Thymus (tissue), 11 donors: Measurements from ENCODE around the gene TAAR2. TPM values are rescaled to one million over a fixed set of nuclear protein-coding genes. Genes with fewer than 3 reads are reported as not detected.
"Not testable (repeated sequence)": the region's sequence is repeated elsewhere in the genome, so short reads cannot be mapped to it uniquely, and the experiment has no call there.

Experiments used
- DNase-seq, 9 donors: peaks; one replicate each; pipeline ENCODE4 v3.0.0-alpha.2; 2013; ENCODE audit warnings: low spot score in 9 of 9, low read depth in 6 of 9, missing footprints in 1 of 9
- H3K27ac ChIP-seq, 2 donors: one replicate each; pipeline ENCODE4 v1.5.1; 2013; ENCODE audit warnings: control low read depth in 1 of 2, low read depth in 1 of 2, low read length in 1 of 2, mild to moderate bottlenecking in 1 of 2, moderate library complexity in 1 of 2
- H3K27me3 ChIP-seq, 2 donors: one replicate each; pipeline ENCODE4 v1.5.1; 2013; ENCODE audit warnings: low read length in 1 of 2; ENCODE audit not compliant: control insufficient read depth in 2 of 2, insufficient read depth in 1 of 2
- H3K36me3 ChIP-seq, 2 donors: one replicate each; pipeline ENCODE4 v1.5.1; 2013; ENCODE audit warnings: low read length in 1 of 2, mild to moderate bottlenecking in 1 of 2, moderate library complexity in 1 of 2; ENCODE audit not compliant: control insufficient read depth in 2 of 2, insufficient read depth in 2 of 2
- H3K4me1 ChIP-seq, 2 donors: one replicate each; pipeline ENCODE4 v1.5.1; 2013; ENCODE audit warnings: low read length in 2 of 2; ENCODE audit not compliant: control insufficient read depth in 2 of 2, insufficient read depth in 2 of 2
- H3K4me3 ChIP-seq, 2 donors: one replicate each; pipeline ENCODE4 v1.5.1; 2013; ENCODE audit warnings: low read length in 2 of 2, control low read depth in 1 of 2, mild to moderate bottlenecking in 1 of 2
- H3K9me3 ChIP-seq, 2 donors: one replicate each; pipeline ENCODE4 v1.5.1; 2013; ENCODE audit warnings: low read length in 1 of 2, mild to moderate bottlenecking in 1 of 2; ENCODE audit not compliant: control insufficient read depth in 2 of 2, insufficient read depth in 1 of 2
- WGBS: extraction: QIAGEN DNeasy Blood & Tissue Kit; methylation state at CpG from one replicate; pipeline ENCODE4 v1.1.7; 2013; 5-methylcytosine and 5-hydroxymethylcytosine counted together
- polyA plus RNA-seq: library from polyadenylated mRNA; stranded (reverse); fragments of 200-250 nt; gene quantifications from one replicate; pipeline ENCODE4 v1.2.3, GENCODE V29; 2013
- total RNA-seq: library from RNA; stranded (reverse); fragments of 120-200 nt; gene quantifications from one replicate; pipeline ENCODE4 v1.2.4, GENCODE V29; 2013
- donor health status: healthy.

Gene TAAR2
- total and polyA plus RNA-seq, 2 donors, result not detected

GRCh38 chr6:132651062-132651461 lies 27.0 kb upstream of the TAAR2 start:
- Histone ChIP-seq H3K4me3 (no peak overlapping the region), H3K9me3 (no peaks in the 10 kb centered on the region), H3K4me1 (no peaks in the 10 kb centered on the region), H3K27ac (no peak overlapping the region), H3K27me3 (no peaks in the 10 kb centered on the region), H3K36me3 (no peaks in the 10 kb centered on the region)
- 95% methylated on average over 3 of the region's 3 CpGs for WGBS
- DNase-seq, result peak in 1 of 9 donors; percentile 7

DNA sequence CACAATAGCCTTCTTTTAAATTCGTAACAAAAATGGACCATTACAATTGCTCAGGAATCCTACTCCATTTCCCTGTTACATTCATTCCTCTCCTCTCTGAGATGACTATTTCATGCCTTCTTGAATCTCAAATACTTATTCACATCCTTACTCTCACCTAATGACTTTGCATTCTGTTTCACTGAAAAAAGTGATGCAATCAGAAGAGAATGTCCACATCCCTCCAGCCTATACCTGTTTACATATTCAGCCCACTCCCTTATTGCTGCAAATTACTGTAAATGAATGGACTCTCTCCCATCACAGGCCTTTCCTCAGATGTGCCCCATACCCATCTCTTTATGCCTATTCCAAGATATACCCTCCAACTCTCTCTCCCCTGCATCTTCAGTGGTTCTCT lies 26.4 kb upstream of the TAAR2 start:
- Histone ChIP-seq H3K27me3 (no peaks in the 10 kb centered on the region), H3K4me3 (no peak overlapping the region), H3K9me3 (no peaks in the 10 kb centered on the region), H3K36me3 (no peaks in the 10 kb centered on the region), H3K4me1 (no peaks in the 10 kb centered on the region), H3K27ac (no peak overlapping the region)
- 93% methylated on average over 1 of the region's 1 CpG for WGBS
- no peak for DNase-seq

DNA sequence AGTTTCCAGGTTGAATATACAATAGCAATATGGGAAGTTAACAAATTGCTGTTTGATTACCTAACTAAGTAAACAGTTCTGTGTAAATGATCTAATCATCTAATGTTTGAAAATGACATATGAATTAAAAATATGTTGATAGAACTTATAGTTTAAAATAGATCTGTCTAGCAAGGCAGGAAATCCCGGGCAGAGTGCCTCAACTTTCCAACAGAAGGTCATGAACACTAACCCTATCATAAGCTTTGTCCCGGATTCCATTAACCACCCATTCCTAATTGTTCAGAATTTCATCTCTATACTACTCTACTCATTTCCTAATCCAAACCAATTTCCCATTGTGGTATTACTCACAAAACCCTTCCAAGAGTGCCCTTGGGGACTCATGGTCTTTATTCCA lies 24.8 kb upstream of the TAAR2 start:
- 96% methylated on average over 2 of the region's 2 CpGs for WGBS
- Histone ChIP-seq H3K4me3 (no peak overlapping the region), H3K4me1 (no peaks in the 10 kb centered on the region), H3K27ac (no peak overlapping the region), H3K36me3 (no peaks in the 10 kb centered on the region), H3K9me3 (no peaks in the 10 kb centered on the region), H3K27me3 (no peaks in the 10 kb centered on the region)
- no peak for DNase-seq

DNA sequence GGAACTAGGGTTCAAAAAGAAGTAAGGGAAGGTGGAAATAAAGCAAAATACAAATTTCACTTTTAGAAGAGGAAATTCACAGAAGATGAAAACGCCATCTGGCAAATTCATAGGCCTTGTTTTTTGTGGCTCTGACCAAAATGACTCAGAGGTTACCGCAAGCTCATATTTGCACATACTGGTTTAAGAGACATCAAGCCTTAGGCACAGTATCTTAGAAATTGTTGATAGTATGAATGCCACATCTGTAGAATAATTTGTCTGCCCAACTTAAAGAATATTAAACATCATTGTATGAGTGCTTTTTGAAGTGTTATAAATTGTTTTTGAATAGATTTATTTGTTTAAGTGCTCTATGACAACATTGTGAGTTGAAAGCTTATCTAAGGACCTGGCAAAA lies 24.3 kb upstream of the TAAR2 start:
- H3K9me3 ChIP-seq, result no peaks in the 10 kb centered on the region
- DNase-seq, result no peak
- no peaks in the 10 kb centered on the region for H3K4me1 ChIP-seq
- WGBS, result 55% methylated on average over 2 of the region's 2 CpGs
- no peak overlapping the region for H3K27ac ChIP-seq
- no peaks in the 10 kb centered on the region for H3K27me3 ChIP-seq
- H3K4me3 ChIP-seq, result no peak overlapping the region
- H3K36me3 ChIP-seq, result no peaks in the 10 kb centered on the region

DNA sequence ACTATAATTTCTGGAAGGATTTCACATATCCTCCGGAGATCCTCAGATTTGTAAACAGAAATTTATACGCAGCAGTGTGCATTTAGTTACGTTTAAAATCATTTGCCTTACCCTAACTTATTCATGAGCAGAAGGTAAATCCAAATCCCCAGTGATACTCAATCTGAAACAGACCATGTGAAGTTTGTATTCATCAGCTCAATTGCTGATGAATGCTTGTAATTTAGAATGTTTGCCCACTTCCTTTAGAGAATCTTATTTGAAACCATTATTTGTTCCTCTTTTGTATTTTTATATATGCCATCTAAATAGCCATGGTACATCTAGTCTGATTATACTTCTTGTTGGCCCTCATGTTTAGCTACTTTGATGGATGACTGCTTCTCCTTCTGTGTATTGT lies 19.5 kb upstream of the TAAR2 start:
- Histone ChIP-seq H3K9me3 (no peaks in the 10 kb centered on the region), H3K4me3 (no peak overlapping the region), H3K27me3 (no peaks in the 10 kb centered on the region), H3K27ac (no peak overlapping the region), H3K36me3 (no peaks in the 10 kb centered on the region), H3K4me1 (no peaks in the 10 kb centered on the region)
- DNase-seq, result no peak
- WGBS, result 95% methylated on average over 3 of the region's 3 CpGs

DNA sequence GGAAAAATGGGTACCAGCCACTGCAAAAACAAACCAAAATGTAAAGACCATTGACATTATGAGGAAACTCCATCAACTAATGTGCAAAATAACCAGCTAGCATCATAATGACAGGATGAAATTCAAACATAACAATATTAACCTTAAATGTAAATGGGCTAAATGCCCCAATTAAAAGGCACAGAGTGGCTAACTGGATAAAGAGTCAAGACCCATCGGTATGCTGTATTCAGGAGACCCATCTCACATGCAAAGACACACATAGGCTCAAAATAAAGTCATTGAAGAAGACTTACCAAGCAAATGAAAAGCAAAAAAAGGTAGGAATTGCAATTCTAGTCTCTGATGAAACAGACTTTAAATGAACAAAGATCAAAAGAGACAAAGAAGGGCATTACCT lies 13.1 kb upstream of the TAAR2 start:
- DNase-seq, H3K9me3 ChIP-seq, H3K4me1 ChIP-seq, H3K27me3 ChIP-seq, H3K4me3 ChIP-seq, H3K36me3 ChIP-seq, H3K27ac ChIP-seq: not testable (repeated sequence)
- WGBS, result 88% methylated on average over 1 of the region's 1 CpG

DNA sequence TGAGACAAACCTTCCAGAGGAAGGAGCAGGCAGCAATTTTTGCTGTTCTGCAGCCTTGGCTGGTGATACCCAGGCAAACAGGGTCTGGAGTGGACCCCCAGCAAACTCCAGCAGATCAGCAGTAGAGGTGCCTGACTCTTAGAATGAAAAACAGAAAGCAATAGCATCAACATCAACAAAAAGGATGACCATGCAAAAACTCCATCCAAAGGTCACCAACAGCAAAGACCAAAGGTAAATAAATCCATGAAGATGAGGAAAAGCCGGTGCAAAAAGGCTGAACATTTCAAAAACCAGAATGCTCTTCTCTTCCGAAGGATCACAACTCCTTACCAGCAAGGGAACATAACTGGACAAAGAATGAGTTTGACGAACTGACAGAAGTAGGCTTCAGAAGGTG lies 11.8 kb upstream of the TAAR2 start:
- H3K27me3 ChIP-seq, H3K27ac ChIP-seq, H3K36me3 ChIP-seq, H3K4me1 ChIP-seq, H3K9me3 ChIP-seq, H3K4me3 ChIP-seq, DNase-seq: not testable (repeated sequence)
- WGBS, result 98% methylated on average over 3 of the region's 3 CpGs

- H3K27ac ChIP-seq, H3K9me3 ChIP-seq, H3K27me3 ChIP-seq, DNase-seq, H3K4me1 ChIP-seq, H3K4me3 ChIP-seq, H3K36me3 ChIP-seq: not testable (repeated sequence)
- WGBS, result 82% methylated on average over 3 of the region's 3 CpGs
These were observed 11.2 kb upstream of the TAAR2 start for GRCh38 chr6:132635288-132635687.

DNA sequence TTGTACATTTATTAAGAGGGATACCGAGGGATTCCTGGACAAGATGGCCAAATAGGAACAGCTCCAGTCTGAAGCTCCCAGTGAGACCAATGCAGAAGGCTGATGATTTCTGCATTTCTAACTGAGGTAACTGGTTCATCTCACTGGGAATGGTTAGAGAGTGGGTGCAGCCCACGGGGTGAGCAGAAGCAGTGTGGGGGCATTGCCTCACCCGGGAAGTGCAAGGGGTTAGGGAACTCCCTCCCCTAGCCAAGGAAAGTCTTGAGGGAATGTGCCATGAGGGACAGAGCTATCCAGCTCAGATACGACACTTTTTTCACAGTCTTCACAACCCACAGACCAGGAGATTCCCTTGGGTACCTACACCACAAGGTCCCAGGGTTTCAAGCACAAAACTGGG lies 10.7 kb upstream of the TAAR2 start:
- no peaks in the 10 kb centered on the region for H3K4me1 ChIP-seq
- H3K4me3 ChIP-seq, result no peak overlapping the region
- H3K27me3 ChIP-seq, result no peaks in the 10 kb centered on the region
- H3K36me3 ChIP-seq, result no peaks in the 10 kb centered on the region
- no peak overlapping the region for H3K27ac ChIP-seq
- DNase-seq, result no peak
- WGBS, result 87% methylated on average over 4 of the region's 4 CpGs
- no peaks in the 10 kb centered on the region for H3K9me3 ChIP-seq

DNA sequence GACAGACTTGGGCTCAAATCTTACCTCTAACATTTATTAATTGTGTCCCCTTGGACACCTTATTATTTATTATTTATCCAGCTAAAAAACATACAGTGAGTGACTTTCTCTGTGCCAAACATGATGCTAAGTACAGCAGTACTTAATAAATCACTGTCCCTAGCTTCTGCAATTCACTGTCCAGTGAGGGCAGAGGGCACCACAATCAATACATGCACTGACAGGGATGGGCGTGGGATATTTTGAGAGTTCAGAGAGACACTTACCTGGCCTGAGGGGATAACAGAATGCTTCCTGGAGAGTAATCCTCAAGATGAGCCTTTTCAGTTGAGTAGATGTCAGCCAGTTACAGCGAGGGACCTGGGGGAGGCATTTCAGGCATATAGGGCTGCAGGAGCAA lies 9.3 kb upstream of the TAAR2 start:
- Histone ChIP-seq H3K27me3 (no peaks in the 10 kb centered on the region), H3K36me3 (no peaks in the 10 kb centered on the region), H3K4me1 (no peaks in the 10 kb centered on the region), H3K27ac (no peak overlapping the region), H3K9me3 (no peaks in the 10 kb centered on the region), H3K4me3 (no peak overlapping the region)
- 92% methylated on average over 2 of the region's 2 CpGs for WGBS
- no peak for DNase-seq
